Measurements from ENCODE around the gene PLCZ1. TPM values are rescaled to one million over a fixed set of nuclear protein-coding genes. Genes with fewer than 3 reads are reported as not detected.

PLCZ1 gene
- total and polyA plus RNA-seq, 10 of the 15 experiments (the other 5 are each of a cell fraction or from before 2014, with no cell fraction given): not detected

- TF ChIP-seq MEF2B (IDR thresholded peaks at IDR 0.05; ENCODE audit: partially characterized antibody, poor library complexity, severe bottlenecking): no peak
- TF ChIP-seq SIX5 (IDR thresholded peaks at IDR 0.05; ENCODE audit: low read depth, low read length, severe bottlenecking): no peak
- no peak for TF ChIP-seq ZNF217 (IDR thresholded peaks at IDR 0.05)
- TF ChIP-seq PAX8 (IDR thresholded peaks at IDR 0.05): no peak
- TF ChIP-seq ZZZ3 (IDR thresholded peaks at IDR 0.05; ENCODE audit: control insufficient read depth, insufficient read length, low read depth): no peak
- TF ChIP-seq BHLHE40 (IDR thresholded peaks at IDR 0.05; ENCODE audit: borderline replicate concordance in 1 of 2, low read depth in 2 of 2, low read length in 1 of 2): no peak
- no peak for TF ChIP-seq EED (IDR thresholded peaks at IDR 0.05; ENCODE audit: low read depth)
- no peak for TF ChIP-seq SMC3 (IDR thresholded peaks at IDR 0.05; ENCODE audit: borderline replicate concordance, low read length)
- TF ChIP-seq YY1 (IDR thresholded peaks at IDR 0.05; ENCODE audit: low read depth, low read length): no peak
- TF ChIP-seq HCFC1 (IDR thresholded peaks at IDR 0.05; ENCODE audit: low read length): no peak
Measured at GRCh38 chr12:18646286-18646890, 91.4 kb downstream of the PLCZ1 start (continued).

- ATAC-seq (no peak), DNase-seq (ENCODE audit: low read depth, low spot score) (no peak), FAIRE-seq (no peak)
- Histone ChIP-seq H3K4me3 (no peak overlapping the region), H3K79me2 (ENCODE audit: control insufficient read depth, insufficient read depth, low read length) (no peaks in the 10 kb centered on the region), H3K4me1 (ENCODE audit: control insufficient read depth, insufficient read depth, low read length) (no peaks in the 10 kb centered on the region), H4K20me1 (ENCODE audit: control insufficient read depth, insufficient read depth) (no peaks in the 10 kb centered on the region), H3K4me2 (ENCODE audit: control insufficient read depth, insufficient read depth) (no peak overlapping the region), H3K9me3 (replicated peaks; ENCODE audit: control insufficient read depth, insufficient read depth, low read length) (no peaks in the 10 kb centered on the region), H2AFZ (ENCODE audit: control insufficient read depth, low read depth, low read length) (no peak overlapping the region), H3K27ac (ENCODE audit: control insufficient read depth, insufficient read depth) (no peak overlapping the region), H3K9ac (ENCODE audit: control insufficient read depth, insufficient read depth, low read length) (no peak overlapping the region), H3K36me3 (ENCODE audit: control insufficient read depth in 2 of 2, insufficient read depth in 2 of 2, low read length in 1 of 2) (no peaks in the 10 kb centered on the region), H3K27me3 (replicated peaks in 1 of 2; ENCODE audit: control insufficient read depth in 2 of 2, insufficient read depth in 2 of 2, low read length in 1 of 2) (no peaks in the 10 kb centered on the region)
- SMC1A ChIA-PET (ENCODE audit: uncharacterized antibody, unreplicated experiment): no interaction called here
- 33% methylated on average over 3 of the region's 3 CpGs for WGBS (ENCODE audit: insufficient coverage, insufficient replicate concordance, low lambda C conversion rate, missing lambda C conversion rate)
- BruUV-seq (replicated peaks): no TSS peak
- TF ChIP-seq, protein P1, sequence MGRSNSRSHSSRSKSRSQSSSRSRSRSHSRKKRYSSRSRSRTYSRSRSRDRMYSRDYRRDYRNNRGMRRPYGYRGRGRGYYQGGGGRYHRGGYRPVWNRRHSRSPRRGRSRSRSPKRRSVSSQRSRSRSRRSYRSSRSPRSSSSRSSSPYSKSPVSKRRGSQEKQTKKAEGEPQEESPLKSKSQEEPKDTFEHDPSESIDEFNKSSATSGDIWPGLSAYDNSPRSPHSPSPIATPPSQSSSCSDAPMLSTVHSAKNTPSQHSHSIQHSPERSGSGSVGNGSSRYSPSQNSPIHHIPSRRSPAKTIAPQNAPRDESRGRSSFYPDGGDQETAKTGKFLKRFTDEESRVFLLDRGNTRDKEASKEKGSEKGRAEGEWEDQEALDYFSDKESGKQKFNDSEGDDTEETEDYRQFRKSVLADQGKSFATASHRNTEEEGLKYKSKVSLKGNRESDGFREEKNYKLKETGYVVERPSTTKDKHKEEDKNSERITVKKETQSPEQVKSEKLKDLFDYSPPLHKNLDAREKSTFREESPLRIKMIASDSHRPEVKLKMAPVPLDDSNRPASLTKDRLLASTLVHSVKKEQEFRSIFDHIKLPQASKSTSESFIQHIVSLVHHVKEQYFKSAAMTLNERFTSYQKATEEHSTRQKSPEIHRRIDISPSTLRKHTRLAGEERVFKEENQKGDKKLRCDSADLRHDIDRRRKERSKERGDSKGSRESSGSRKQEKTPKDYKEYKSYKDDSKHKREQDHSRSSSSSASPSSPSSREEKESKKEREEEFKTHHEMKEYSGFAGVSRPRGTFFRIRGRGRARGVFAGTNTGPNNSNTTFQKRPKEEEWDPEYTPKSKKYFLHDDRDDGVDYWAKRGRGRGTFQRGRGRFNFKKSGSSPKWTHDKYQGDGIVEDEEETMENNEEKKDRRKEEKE (IDR thresholded peaks at IDR 0.05): no peak
- no peak for TF ChIP-seq ZNF24 (IDR thresholded peaks at IDR 0.05)
- TF ChIP-seq, protein P2, sequence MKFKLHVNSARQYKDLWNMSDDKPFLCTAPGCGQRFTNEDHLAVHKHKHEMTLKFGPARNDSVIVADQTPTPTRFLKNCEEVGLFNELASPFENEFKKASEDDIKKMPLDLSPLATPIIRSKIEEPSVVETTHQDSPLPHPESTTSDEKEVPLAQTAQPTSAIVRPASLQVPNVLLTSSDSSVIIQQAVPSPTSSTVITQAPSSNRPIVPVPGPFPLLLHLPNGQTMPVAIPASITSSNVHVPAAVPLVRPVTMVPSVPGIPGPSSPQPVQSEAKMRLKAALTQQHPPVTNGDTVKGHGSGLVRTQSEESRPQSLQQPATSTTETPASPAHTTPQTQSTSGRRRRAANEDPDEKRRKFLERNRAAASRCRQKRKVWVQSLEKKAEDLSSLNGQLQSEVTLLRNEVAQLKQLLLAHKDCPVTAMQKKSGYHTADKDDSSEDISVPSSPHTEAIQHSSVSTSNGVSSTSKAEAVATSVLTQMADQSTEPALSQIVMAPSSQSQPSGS (IDR thresholded peaks at IDR 0.05; ENCODE audit: low read length): no peak
- POLR2A ChIA-PET: no interaction called here
- intact Hi-C loops (cut with micrococcal nuclease; ENCODE audit: unreplicated experiment): loop anchor here (10.0 kb wide), 1 partner anchor 210 kb away; no protein-coding TSS in a partner anchor
- in situ Hi-C loops (cut with MboI): no loop called here
- CTCF ChIA-PET: no interaction called here
- RAD21 ChIA-PET (ENCODE audit: unreplicated experiment): no interaction called here
Measured at GRCh38 chr12:18644564-18644963, 93.2 kb downstream of the PLCZ1 start.
